HFF-Myc (cell line): Measurements from ENCODE around the gene PCBP1.

ENCODE experiments used
- DNase-seq: peaks from one replicate; pipeline ENCODE4 v3.0.0-alpha.2; 2011; ENCODE audit warnings: low read depth; ENCODE audit errors: extremely low read depth
- H3K4me3 ChIP-seq: replicated peaks from 2 replicates; pipeline ENCODE4 v1.5.1; 2011; ENCODE audit warnings: low read depth, mild to moderate bottlenecking, control low read depth, low read length
- TF ChIP-seq, protein P1 (sequence below): IDR thresholded peaks from 2 replicates; pipeline ENCODE4 v1.5.1; 2012; ENCODE audit warnings: mild to moderate bottlenecking, low read depth, low read length, control low read depth; ENCODE audit errors: missing control alignments

Gene PCBP1

DNA sequence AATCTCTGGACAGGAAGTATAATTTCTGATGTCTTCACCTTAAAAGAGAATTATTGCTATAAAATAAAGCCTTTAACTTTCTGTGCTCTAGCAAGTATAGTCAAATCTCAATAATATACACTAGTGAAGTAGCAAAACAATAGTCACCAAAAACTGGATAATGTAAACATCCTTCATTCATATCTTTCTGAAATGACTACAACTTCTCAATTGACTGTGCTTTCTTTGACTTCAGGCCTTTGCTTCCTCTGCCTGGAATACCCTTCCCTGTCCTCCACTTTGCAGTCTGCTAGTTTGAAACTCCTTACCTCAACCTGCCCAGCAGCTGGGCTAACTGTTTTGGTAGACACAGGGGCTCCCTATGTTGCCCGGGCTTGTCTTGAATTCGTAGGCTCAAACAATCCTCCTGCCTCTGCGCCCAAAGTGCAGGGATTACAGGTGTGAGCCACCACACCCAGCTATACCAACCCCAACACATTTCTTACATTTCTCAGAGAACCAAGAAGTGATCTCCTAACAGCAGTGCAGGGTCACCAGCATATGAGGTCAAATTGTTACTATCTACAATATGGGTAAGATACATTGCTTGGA, 6.6 kb upstream of the PCBP1 start:
- no peak for DNase-seq
- TF ChIP-seq, protein P1, sequence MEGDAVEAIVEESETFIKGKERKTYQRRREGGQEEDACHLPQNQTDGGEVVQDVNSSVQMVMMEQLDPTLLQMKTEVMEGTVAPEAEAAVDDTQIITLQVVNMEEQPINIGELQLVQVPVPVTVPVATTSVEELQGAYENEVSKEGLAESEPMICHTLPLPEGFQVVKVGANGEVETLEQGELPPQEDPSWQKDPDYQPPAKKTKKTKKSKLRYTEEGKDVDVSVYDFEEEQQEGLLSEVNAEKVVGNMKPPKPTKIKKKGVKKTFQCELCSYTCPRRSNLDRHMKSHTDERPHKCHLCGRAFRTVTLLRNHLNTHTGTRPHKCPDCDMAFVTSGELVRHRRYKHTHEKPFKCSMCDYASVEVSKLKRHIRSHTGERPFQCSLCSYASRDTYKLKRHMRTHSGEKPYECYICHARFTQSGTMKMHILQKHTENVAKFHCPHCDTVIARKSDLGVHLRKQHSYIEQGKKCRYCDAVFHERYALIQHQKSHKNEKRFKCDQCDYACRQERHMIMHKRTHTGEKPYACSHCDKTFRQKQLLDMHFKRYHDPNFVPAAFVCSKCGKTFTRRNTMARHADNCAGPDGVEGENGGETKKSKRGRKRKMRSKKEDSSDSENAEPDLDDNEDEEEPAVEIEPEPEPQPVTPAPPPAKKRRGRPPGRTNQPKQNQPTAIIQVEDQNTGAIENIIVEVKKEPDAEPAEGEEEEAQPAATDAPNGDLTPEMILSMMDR = no peak
- H3K4me3 ChIP-seq = no peak overlapping the region

DNA sequence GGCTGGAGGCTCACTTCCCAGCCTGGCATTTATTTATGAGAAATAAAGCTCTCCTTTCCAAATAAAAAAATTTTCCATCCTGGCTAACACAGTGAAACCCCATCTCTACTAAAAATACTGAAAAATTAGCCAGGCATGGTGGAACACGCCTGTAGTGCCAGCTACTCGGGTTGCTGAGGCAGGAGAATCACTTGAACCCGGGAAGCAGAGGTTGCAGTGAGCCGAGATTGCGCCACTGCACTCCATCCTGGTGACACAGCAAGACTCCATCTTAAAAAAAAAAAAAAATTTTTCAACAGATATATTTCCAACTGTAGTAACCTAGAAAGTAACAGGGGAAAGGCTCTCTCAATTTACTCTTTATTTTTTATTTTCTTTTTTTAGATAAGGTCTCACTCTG, 6.1 kb upstream of the PCBP1 start:
- no peak overlapping the region for H3K4me3 ChIP-seq
- TF ChIP-seq, protein P1 = no peak
- no peak for DNase-seq

DNA sequence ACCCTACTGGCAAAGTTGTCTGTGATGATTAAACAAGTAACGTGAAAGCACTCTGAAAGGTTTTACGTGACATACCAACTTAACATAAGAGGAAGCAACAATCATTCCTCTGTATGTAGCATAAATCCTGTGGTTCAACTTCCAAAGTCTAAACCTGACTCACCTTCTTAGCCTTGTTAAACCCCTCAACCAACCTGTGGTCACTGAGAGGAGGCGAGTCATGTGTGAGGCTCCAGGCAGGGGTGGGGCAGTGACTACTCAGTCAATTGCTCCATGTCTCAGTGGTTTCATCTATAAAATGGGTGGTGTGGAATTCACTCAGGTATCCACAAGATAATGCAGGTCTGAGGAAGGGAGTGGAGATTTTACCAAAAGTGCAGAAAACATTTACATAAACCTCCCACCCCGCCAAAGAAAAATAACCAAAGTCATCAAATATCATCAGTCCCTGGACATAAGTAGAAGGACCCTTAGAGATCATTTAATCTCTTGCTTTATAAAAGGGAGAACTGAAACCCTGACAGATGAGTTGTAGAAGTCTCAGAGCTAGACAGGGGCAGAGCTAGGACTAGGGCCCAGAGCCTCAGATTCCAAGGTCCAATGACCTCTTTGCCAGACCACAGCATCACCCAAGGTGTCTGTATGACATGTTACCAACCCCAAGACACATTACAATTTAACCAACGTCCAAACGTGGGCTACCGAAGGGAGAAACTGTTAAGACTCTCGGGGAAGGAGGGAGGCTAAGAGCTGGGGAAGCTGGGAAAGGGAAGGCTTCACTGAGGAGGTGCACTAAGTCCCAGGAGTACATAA, 3.7 kb upstream of the PCBP1 start:
- TF ChIP-seq, protein P1 = no peak
- DNase-seq = no peak
- no peak overlapping the region for H3K4me3 ChIP-seq

DNA sequence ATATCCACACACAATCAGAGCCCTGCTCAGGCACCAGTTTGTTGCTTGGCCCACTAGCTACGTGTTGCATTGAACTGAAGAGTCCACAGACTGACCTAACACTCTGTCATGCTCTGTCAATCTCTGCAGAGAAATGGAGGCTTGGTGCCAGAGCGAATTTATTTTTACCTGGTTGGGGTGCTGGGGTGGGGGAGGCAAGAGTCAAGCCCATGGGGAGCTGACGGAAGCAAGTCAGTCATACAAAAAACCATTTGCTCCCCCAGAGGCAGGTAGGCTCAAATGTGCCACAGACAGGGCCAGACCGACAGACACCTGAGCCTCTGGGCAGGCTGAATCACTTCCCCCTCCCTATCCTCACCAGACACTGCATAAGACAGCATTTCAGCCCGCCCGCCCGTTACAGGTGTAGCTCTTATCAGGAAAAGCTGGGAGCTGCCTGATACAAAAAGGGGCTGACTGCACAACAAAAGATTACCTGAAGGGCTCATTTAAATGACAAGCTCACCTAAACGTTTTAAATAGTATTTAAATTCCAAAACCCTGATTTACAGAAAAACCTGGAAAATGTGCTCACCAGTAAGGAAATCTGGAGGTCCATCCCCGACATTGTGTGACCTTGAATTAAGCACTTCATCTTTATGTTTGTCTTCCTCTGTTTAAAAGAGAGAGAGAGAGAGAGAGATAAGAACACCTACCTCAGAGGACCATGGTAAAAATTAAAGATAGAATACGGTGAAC, 2.1 kb upstream of the PCBP1 start:
- DNase-seq = no peak
- no peak overlapping the region for H3K4me3 ChIP-seq
- TF ChIP-seq, protein P1 = no peak

DNA sequence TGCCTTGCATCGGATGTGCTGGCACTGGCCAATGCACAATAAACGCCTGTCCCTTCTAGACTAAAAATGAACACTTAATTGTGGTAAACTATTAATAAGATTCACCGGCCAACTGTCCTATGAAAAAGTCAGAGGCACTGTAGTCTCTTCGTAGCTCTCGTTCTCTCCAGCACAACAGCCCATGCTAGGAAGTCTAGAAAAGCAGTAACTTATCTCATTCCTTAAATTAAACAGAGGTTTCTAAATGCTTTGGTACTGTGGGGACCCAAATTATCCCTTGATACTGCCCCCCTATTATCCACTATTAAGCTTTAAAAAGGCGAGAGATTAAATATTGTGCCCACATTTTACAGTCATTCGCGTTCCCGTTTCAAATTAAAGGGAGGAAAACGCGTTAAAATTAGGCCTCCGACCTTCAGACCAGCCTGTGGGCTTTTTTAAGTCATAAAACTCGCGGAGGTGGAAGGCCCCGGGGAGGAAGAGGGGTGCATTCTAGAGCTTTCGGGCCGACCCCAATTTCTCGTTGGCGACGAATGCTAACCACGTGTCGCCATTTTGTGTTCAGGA, 1.5 kb upstream of the PCBP1 start:
- TF ChIP-seq, protein P1 = no peak
- no peak for DNase-seq
- peak overlapping the region; percentile 96 for H3K4me3 ChIP-seq

DNA sequence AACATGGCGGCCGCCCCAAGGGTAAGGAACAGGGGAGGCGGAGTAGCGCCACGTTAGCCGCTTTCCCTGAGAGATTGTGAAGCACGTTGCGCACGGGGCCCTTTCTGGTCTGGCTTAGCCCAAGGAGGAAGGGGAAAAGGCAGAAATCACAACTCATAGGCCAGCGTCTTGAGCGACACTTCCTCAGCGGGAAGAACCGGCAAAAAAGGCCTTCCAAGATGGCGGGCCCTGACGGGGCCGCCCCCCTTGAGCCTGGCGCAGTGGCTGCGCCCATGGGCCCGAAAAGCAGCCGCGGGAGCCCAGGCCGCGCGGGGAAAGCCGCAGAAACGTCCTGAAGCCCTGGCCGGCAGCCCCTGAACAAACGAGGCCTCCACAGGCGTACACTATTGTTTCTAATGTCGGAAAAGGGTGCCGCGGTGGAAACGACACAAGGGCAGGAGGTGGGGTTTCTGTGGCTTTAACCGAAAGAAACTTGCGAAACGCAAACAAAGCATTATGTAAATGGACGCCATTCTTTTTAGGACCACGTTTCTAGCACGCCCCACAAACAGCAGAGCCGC, 919 bp upstream of the PCBP1 start:
- TF ChIP-seq, protein P1 = no peak
- DNase-seq = no peak

More for the DNA sequence above, 919 bp upstream of the PCBP1 start:
- H3K4me3 ChIP-seq = peak overlapping the region; percentile 96
